Measurements from ENCODE around the gene TEX52.
A peak's percentile ranks its signal among the peaks of the same experiment; 100 is the strongest.

The TEX52 gene

GRCh38 chr12:2860170-2860569 lies 3.3 kb upstream of the TEX52 start:
- Histone ChIP-seq H3K4me3 (ENCODE audit: low read length in 2 of 2) (no peak overlapping the region), H3K4me1 (ENCODE audit: control insufficient read depth in 2 of 2, insufficient read depth in 1 of 2, low read depth in 1 of 2, low read length in 2 of 2) (peaks cover 7 to 12% of the 10 kb centered on the region in 2 donors), H2BK120ac (ENCODE audit: low read depth, low read length) (no peak overlapping the region), H4K91ac (ENCODE audit: low read depth, low read length, poor library complexity) (no peak overlapping the region), H2BK5ac (ENCODE audit: low read length) (no peak overlapping the region), H3K36me3 (replicated peaks in 1 of 2; ENCODE audit: control insufficient read depth in 2 of 2, insufficient read depth in 2 of 2, low read length in 2 of 2) (peaks cover 37 to 79% of the 10 kb centered on the region in 2 donors), H3K4me2 (ENCODE audit: insufficient read depth, low read length, poor library complexity, severe bottlenecking) (no peak overlapping the region), H2AFZ (ENCODE audit: low read length) (no peak overlapping the region), H3K27me3 (ENCODE audit: control insufficient read depth in 3 of 3, insufficient read depth in 3 of 3, low read depth in 1 of 3, low read length in 3 of 3) (no peaks in the 10 kb centered on the region), H3K9me3 (replicated peaks in 1 of 2; ENCODE audit: control insufficient read depth in 2 of 2, insufficient read depth in 1 of 2, low read depth in 1 of 2, low read length in 2 of 2) (no peaks in the 10 kb centered on the region), H3K79me1 (ENCODE audit: low read depth, low read length) (peaks cover 3% of the 10 kb centered on the region), H4K8ac (ENCODE audit: low read depth, low read length) (no peak overlapping the region), H3K23ac (ENCODE audit: low read depth, low read length, poor library complexity) (no peak overlapping the region), H3K4ac (ENCODE audit: low read length) (no peak overlapping the region), H3K27ac (replicated peaks; ENCODE audit: low read length) (no peak overlapping the region), H2AK5ac (ENCODE audit: low read depth, low read length) (no peak overlapping the region), H3K9ac (ENCODE audit: low read depth, low read length, poor library complexity) (no peak overlapping the region), H2BK12ac (ENCODE audit: low read length) (no peak overlapping the region), H3K14ac (ENCODE audit: low read length) (no peak overlapping the region), H2BK15ac (ENCODE audit: low read length) (no peak overlapping the region), H3K18ac (ENCODE audit: low read length) (no peak overlapping the region)
- DNase-seq (ENCODE audit: low spot score): no peak

- no peak overlapping the region for H2AFZ ChIP-seq (ENCODE audit: low read length)
- H3K36me3 ChIP-seq (replicated peaks in 1 of 2; ENCODE audit: control insufficient read depth in 2 of 2, insufficient read depth in 2 of 2, low read length in 2 of 2): peaks cover 25 to 67% of the 10 kb centered on the region in 2 donors
- H2BK12ac ChIP-seq (ENCODE audit: low read length): no peak overlapping the region
- H3K9ac ChIP-seq (ENCODE audit: low read depth, low read length, poor library complexity): no peak overlapping the region
- DNase-seq (ENCODE audit: low spot score): no peak
- no peaks in the 10 kb centered on the region for H3K9me3 ChIP-seq (replicated peaks in 1 of 2; ENCODE audit: control insufficient read depth in 2 of 2, insufficient read depth in 1 of 2, low read depth in 1 of 2, low read length in 2 of 2)
- no peaks in the 10 kb centered on the region for H3K79me1 ChIP-seq (ENCODE audit: low read depth, low read length)
- H4K8ac ChIP-seq (ENCODE audit: low read depth, low read length): no peak overlapping the region
- H3K14ac ChIP-seq (ENCODE audit: low read length): no peak overlapping the region
- H3K4me1 ChIP-seq (ENCODE audit: control insufficient read depth in 2 of 2, insufficient read depth in 1 of 2, low read depth in 1 of 2, low read length in 2 of 2): peaks cover 7 to 12% of the 10 kb centered on the region in 2 donors
- no peak overlapping the region for H2BK120ac ChIP-seq (ENCODE audit: low read depth, low read length)
- no peak overlapping the region for H3K27ac ChIP-seq (replicated peaks; ENCODE audit: low read length)
- no peak overlapping the region for H3K4me2 ChIP-seq (ENCODE audit: insufficient read depth, low read length, poor library complexity, severe bottlenecking)
- H3K4me3 ChIP-seq (ENCODE audit: low read length in 2 of 2): no peak overlapping the region
- no CpG with 5 or more reads among the region's 12 CpGs for WGBS, 2 donors (ENCODE audit: extremely low coverage in 2 of 2, insufficient read length in 2 of 2, insufficient replicate concordance in 1 of 2)
- no peak overlapping the region for H3K23ac ChIP-seq (ENCODE audit: low read depth, low read length, poor library complexity)
- H2AK5ac ChIP-seq (ENCODE audit: low read depth, low read length): no peak overlapping the region
- H2BK15ac ChIP-seq (ENCODE audit: low read length): no peak overlapping the region
- H2BK5ac ChIP-seq (ENCODE audit: low read length): no peak overlapping the region
- H3K18ac ChIP-seq (ENCODE audit: low read length): no peak overlapping the region
- H4K91ac ChIP-seq (ENCODE audit: low read depth, low read length, poor library complexity): no peak overlapping the region
- no peak overlapping the region for H3K4ac ChIP-seq (ENCODE audit: low read length)
- no peaks in the 10 kb centered on the region for H3K27me3 ChIP-seq (ENCODE audit: control insufficient read depth in 3 of 3, insufficient read depth in 3 of 3, low read depth in 1 of 3, low read length in 3 of 3)
Measured at GRCh38 chr12:2858944-2859421, 2.1 kb upstream of the TEX52 start.

DNA sequence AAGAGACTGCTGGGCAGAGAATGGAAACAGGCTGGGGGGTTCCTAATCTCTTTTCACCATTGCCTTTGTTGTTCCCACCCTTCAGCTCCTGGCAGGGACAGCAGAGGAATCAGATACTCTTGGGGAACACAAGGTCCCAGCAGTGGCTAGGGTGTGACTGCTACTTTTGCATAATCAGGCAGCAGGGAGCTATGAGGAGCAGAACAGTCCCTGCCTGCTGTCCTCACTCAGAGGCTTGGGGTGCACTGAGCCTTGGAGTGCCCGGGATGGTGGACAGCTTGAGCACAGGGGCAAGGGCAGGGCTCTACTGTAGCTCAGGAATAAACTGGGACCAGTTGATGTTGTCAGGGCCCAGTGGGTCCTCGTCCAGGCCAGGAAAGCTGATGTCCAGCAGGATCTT lies 1.5 kb upstream of the TEX52 start:
- Histone ChIP-seq H2AK5ac (ENCODE audit: low read depth, low read length) (no peak overlapping the region), H2BK5ac (ENCODE audit: low read length) (no peak overlapping the region), H3K4me3 (ENCODE audit: low read length in 2 of 2) (no peak overlapping the region), H3K4me2 (ENCODE audit: insufficient read depth, low read length, poor library complexity, severe bottlenecking) (no peak overlapping the region), H3K36me3 (replicated peaks in 1 of 2; ENCODE audit: control insufficient read depth in 2 of 2, insufficient read depth in 2 of 2, low read length in 2 of 2) (peaks cover 25 to 60% of the 10 kb centered on the region in 2 donors), H2AFZ (ENCODE audit: low read length) (no peak overlapping the region), H2BK15ac (ENCODE audit: low read length) (no peak overlapping the region), H2BK120ac (ENCODE audit: low read depth, low read length) (no peak overlapping the region), H3K18ac (ENCODE audit: low read length) (no peak overlapping the region), H4K8ac (ENCODE audit: low read depth, low read length) (no peak overlapping the region), H3K4ac (ENCODE audit: low read length) (no peak overlapping the region), H3K9ac (ENCODE audit: low read depth, low read length, poor library complexity) (no peak overlapping the region), H3K27ac (replicated peaks; ENCODE audit: low read length) (no peak overlapping the region), H3K23ac (ENCODE audit: low read depth, low read length, poor library complexity) (no peak overlapping the region), H2BK12ac (ENCODE audit: low read length) (no peak overlapping the region), H3K9me3 (replicated peaks in 1 of 2; ENCODE audit: control insufficient read depth in 2 of 2, insufficient read depth in 1 of 2, low read depth in 1 of 2, low read length in 2 of 2) (no peaks in the 10 kb centered on the region), H4K91ac (ENCODE audit: low read depth, low read length, poor library complexity) (no peak overlapping the region), H3K4me1 (ENCODE audit: control insufficient read depth in 2 of 2, insufficient read depth in 1 of 2, low read depth in 1 of 2, low read length in 2 of 2) (peaks cover 7 to 12% of the 10 kb centered on the region in 2 donors), H3K79me1 (ENCODE audit: low read depth, low read length) (no peaks in the 10 kb centered on the region), H3K27me3 (ENCODE audit: control insufficient read depth in 3 of 3, insufficient read depth in 3 of 3, low read depth in 1 of 3, low read length in 3 of 3) (no peaks in the 10 kb centered on the region), H3K14ac (ENCODE audit: low read length) (no peak overlapping the region)
- DNase-seq (ENCODE audit: low spot score): no peak
- no CpG with 5 or more reads among the region's 2 CpGs for WGBS, 2 donors (ENCODE audit: extremely low coverage in 2 of 2, insufficient read length in 2 of 2, insufficient replicate concordance in 1 of 2)

DNA sequence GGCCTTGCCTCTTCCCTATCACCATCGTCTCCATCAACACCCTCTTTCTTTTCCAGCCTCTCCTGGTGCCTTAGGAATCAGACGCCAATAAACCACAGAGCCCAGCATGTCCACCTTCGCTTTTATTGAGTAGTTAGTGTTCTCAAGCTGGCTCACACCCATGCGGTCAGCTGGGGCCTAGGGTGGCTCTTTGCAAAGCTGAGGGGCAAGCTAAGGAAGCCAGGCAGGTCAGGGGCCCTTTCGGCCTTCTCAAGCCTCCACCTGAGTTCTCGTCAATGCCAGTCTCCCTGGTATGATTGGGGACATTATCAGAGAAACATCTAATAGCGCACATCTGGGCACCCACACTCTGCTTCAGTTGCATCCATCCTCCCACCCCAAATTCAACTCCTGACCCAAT lies 737 bp upstream of the TEX52 start:
- H3K36me3 ChIP-seq (replicated peaks in 1 of 2; ENCODE audit: control insufficient read depth in 2 of 2, insufficient read depth in 2 of 2, low read length in 2 of 2): peaks cover 18 to 53% of the 10 kb centered on the region in 2 donors
- H3K79me1 ChIP-seq (ENCODE audit: low read depth, low read length): no peaks in the 10 kb centered on the region
- no peak overlapping the region for H2BK15ac ChIP-seq (ENCODE audit: low read length)
- no peak overlapping the region for H3K9ac ChIP-seq (ENCODE audit: low read depth, low read length, poor library complexity)
- H2AK5ac ChIP-seq (ENCODE audit: low read depth, low read length): no peak overlapping the region
- H3K4me2 ChIP-seq (ENCODE audit: insufficient read depth, low read length, poor library complexity, severe bottlenecking): no peak overlapping the region
- DNase-seq (ENCODE audit: low spot score): no peak
- no peaks in the 10 kb centered on the region for H3K9me3 ChIP-seq (replicated peaks in 1 of 2; ENCODE audit: control insufficient read depth in 2 of 2, insufficient read depth in 1 of 2, low read depth in 1 of 2, low read length in 2 of 2)
- no peak overlapping the region for H3K14ac ChIP-seq (ENCODE audit: low read length)
- H4K8ac ChIP-seq (ENCODE audit: low read depth, low read length): no peak overlapping the region
- H2AFZ ChIP-seq (ENCODE audit: low read length): no peak overlapping the region
- no peak overlapping the region for H3K23ac ChIP-seq (ENCODE audit: low read depth, low read length, poor library complexity)
- H2BK12ac ChIP-seq (ENCODE audit: low read length): no peak overlapping the region
- no peak overlapping the region for H4K91ac ChIP-seq (ENCODE audit: low read depth, low read length, poor library complexity)
- H3K4me1 ChIP-seq (ENCODE audit: control insufficient read depth in 2 of 2, insufficient read depth in 1 of 2, low read depth in 1 of 2, low read length in 2 of 2): peaks cover 7 to 12% of the 10 kb centered on the region in 2 donors
- H2BK5ac ChIP-seq (ENCODE audit: low read length): no peak overlapping the region
- no peak overlapping the region for H2BK120ac ChIP-seq (ENCODE audit: low read depth, low read length)
- H3K4me3 ChIP-seq (ENCODE audit: low read length in 2 of 2): no peak overlapping the region
- H3K27me3 ChIP-seq (ENCODE audit: control insufficient read depth in 3 of 3, insufficient read depth in 3 of 3, low read depth in 1 of 3, low read length in 3 of 3): no peaks in the 10 kb centered on the region
- peak overlapping the region; percentile 46 for H3K18ac ChIP-seq (ENCODE audit: low read length)
- no CpG with 5 or more reads among the region's 7 CpGs for WGBS, 2 donors (ENCODE audit: extremely low coverage in 2 of 2, insufficient read length in 2 of 2, insufficient replicate concordance in 1 of 2)
- H3K27ac ChIP-seq (replicated peaks; ENCODE audit: low read length): no peak overlapping the region
- no peak overlapping the region for H3K4ac ChIP-seq (ENCODE audit: low read length)

All from neuronal stem cell (in vitro differentiated cells).